Neural cell (in vitro differentiated cells): ENCODE results near the gene SBNO1. TPM values are rescaled to one million over a fixed set of nuclear protein-coding genes. Genes with fewer than 3 reads are reported as not detected.

ENCODE experiments used
- H2AFZ ChIP-seq: fragments of 200-600, 300-800 bp; sonication (generic), shearing (Covaris generic); 2 replicates; pipeline ENCODE4 v1.6.0; 2014; ENCODE audit warnings: low read depth, mild to moderate bottlenecking, antibody characterized with exemption, low read length, moderate library complexity
- H3F3A ChIP-seq: fragments of 200-600 bp; shearing (Covaris generic); 2 replicates; pipeline ENCODE4 v1.6.1; 2016; ENCODE audit warnings: mild to moderate bottlenecking, moderate library complexity, mixed read lengths, antibody characterized with exemption, low read length; ENCODE audit not compliant: insufficient read depth, poor library complexity, severe bottlenecking
- H3K27ac ChIP-seq: fragments of 200-600, 300-800 bp; sonication (generic), shearing (Covaris generic); 2 replicates; pipeline ENCODE4 v1.5.1; 2014; ENCODE audit warnings: mild to moderate bottlenecking, low read length, moderate library complexity
- H3K27me3 ChIP-seq: fragments of 300-800, 200-600 bp; sonication (generic), shearing (Covaris generic); 2 replicates; pipeline ENCODE4 v1.6.0; 2014; ENCODE audit warnings: mild to moderate bottlenecking, low read depth, low read length, moderate library complexity; ENCODE audit not compliant: insufficient read depth
- H3K36me3 ChIP-seq: fragments of 300-800, 200-600 bp; sonication (generic), shearing (Covaris generic); 2 replicates; pipeline ENCODE4 v1.5.1; 2014; ENCODE audit warnings: mild to moderate bottlenecking, antibody characterized with exemption, low read length, moderate library complexity; ENCODE audit not compliant: insufficient read depth
- H3K4me2 ChIP-seq: fragments of 300-800, 200-600 bp; sonication (generic), shearing (Covaris generic); 2 replicates; pipeline ENCODE4 v1.6.0; 2014; ENCODE audit warnings: mild to moderate bottlenecking, low read length
- H3K4me3 ChIP-seq: fragments of 300-800, 200-600 bp; sonication (generic), shearing (Covaris generic); 2 replicates; pipeline ENCODE4 v1.5.1; 2014; ENCODE audit warnings: mild to moderate bottlenecking, low read length, moderate library complexity
- H3K79me2 ChIP-seq: fragments of 200-600 bp; shearing (Covaris generic); replicated peaks from 2 replicates; pipeline ENCODE4 v1.6.0; 2014; ENCODE audit warnings: mild to moderate bottlenecking, low read length, moderate library complexity; ENCODE audit not compliant: insufficient read depth
- H3K9ac ChIP-seq: fragments of 300-800, 200-600 bp; sonication (generic), shearing (Covaris generic); 2 replicates; pipeline ENCODE4 v1.6.1; 2016; ENCODE audit warnings: mild to moderate bottlenecking, low read length, mixed read lengths
- H3K9me2 ChIP-seq: fragments of 200-600 bp; shearing (Covaris generic); 2 replicates; pipeline ENCODE4 v1.6.1; 2016; ENCODE audit warnings: mild to moderate bottlenecking, low read length, mixed read lengths; ENCODE audit not compliant: insufficient read depth
- H3K9me3 ChIP-seq: fragments of 200-600, 300-800 bp; sonication (generic), shearing (Covaris generic); 2 replicates; pipeline ENCODE4 v1.6.1; 2016; ENCODE audit warnings: mild to moderate bottlenecking, mixed run types, low read length, moderate library complexity, mixed read lengths
- H4K20me1 ChIP-seq: fragments of 200-600 bp; shearing (Covaris generic); 2 replicates; pipeline ENCODE4 v1.6.1; 2016; ENCODE audit warnings: mild to moderate bottlenecking, mixed run types; ENCODE audit not compliant: insufficient read depth
- CTCF ChIP-seq: fragments of 450-650 bp; IDR thresholded peaks from 2 replicates; pipeline ENCODE4 v1.5.1; 2014; ENCODE audit warnings: antibody characterized with exemption, mild to moderate bottlenecking, moderate library complexity; ENCODE audit not compliant: poor library complexity, severe bottlenecking
- EP300 ChIP-seq: fragments of 450-650 bp; conservative IDR thresholded peaks from 2 replicates; pipeline ENCODE4 v1.6.1; 2014; ENCODE audit warnings: antibody characterized with exemption, mild to moderate bottlenecking, moderate library complexity; ENCODE audit not compliant: poor library complexity, severe bottlenecking
- EZH2 ChIP-seq: fragments of 200-600, 300-800 bp; shearing (Covaris generic), sonication (generic); IDR thresholded peaks from 2 replicates; pipeline ENCODE4 v1.6.1; 2014; ENCODE audit warnings: antibody characterized with exemption, low read length, borderline replicate concordance, mild to moderate bottlenecking; ENCODE audit not compliant: insufficient read depth, poor library complexity, severe bottlenecking
- MXI1 ChIP-seq: fragments of 450-650 bp; conservative IDR thresholded peaks from 2 replicates; pipeline ENCODE4 v1.6.1; 2014; ENCODE audit warnings: antibody characterized with exemption, mild to moderate bottlenecking; ENCODE audit not compliant: poor library complexity, severe bottlenecking
- POLR2AphosphoS5 ChIP-seq: IDR thresholded peaks from 2 replicates; pipeline ENCODE4 v1.6.1; 2012
- RAD21 ChIP-seq: fragments of 450-650 bp; conservative IDR thresholded peaks from 2 replicates; pipeline ENCODE4 v1.6.1; 2014; ENCODE audit warnings: antibody characterized with exemption, mild to moderate bottlenecking, moderate library complexity
- SMC3 ChIP-seq: fragments of 450-650 bp; conservative IDR thresholded peaks from 2 replicates; pipeline ENCODE4 v1.6.1; 2014; ENCODE audit warnings: antibody characterized with exemption, mild to moderate bottlenecking, moderate library complexity; ENCODE audit not compliant: poor library complexity
- TAF1 ChIP-seq: IDR thresholded peaks from 2 replicates; pipeline ENCODE4 v1.6.1; 2012; ENCODE audit warnings: low read depth
- polyA plus RNA-seq: library from polyadenylated mRNA; depleted of rRNA; stranded (reverse); fragments of >200 nt; gene quantifications from 2 replicates; pipeline ENCODE4 v1.2.3, GENCODE V29; 2014
- TF ChIP-seq, protein P1 (sequence below): IDR thresholded peaks from 2 replicates; pipeline ENCODE4 v1.6.1; 2012; ENCODE audit warnings: borderline replicate concordance

Gene SBNO1
- polyA plus RNA-seq, 1 donor from 2014 or later = 17.9 TPM

- Histone ChIP-seq H3K9ac (no peak overlapping the region), H4K20me1 (no peaks in the 10 kb centered on the region), H3K9me2 (no peaks in the 10 kb centered on the region), H3K27ac (no peak overlapping the region), H3K4me2 (no peak overlapping the region), H3K79me2 (peaks cover 55% of the 10 kb centered on the region), H3K27me3 (no peaks in the 10 kb centered on the region), H3K36me3 (no peaks in the 10 kb centered on the region), H2AFZ (no peak overlapping the region), H3K9me3 (no peaks in the 10 kb centered on the region), H3F3A (no peaks in the 10 kb centered on the region), H3K4me3 (no peak overlapping the region)
- TF ChIP-seq EZH2 = no peak
- TF ChIP-seq POLR2AphosphoS5 = no peak
- TF ChIP-seq MXI1 = no peak
- no peak for TF ChIP-seq EP300
- TF ChIP-seq, protein P1, sequence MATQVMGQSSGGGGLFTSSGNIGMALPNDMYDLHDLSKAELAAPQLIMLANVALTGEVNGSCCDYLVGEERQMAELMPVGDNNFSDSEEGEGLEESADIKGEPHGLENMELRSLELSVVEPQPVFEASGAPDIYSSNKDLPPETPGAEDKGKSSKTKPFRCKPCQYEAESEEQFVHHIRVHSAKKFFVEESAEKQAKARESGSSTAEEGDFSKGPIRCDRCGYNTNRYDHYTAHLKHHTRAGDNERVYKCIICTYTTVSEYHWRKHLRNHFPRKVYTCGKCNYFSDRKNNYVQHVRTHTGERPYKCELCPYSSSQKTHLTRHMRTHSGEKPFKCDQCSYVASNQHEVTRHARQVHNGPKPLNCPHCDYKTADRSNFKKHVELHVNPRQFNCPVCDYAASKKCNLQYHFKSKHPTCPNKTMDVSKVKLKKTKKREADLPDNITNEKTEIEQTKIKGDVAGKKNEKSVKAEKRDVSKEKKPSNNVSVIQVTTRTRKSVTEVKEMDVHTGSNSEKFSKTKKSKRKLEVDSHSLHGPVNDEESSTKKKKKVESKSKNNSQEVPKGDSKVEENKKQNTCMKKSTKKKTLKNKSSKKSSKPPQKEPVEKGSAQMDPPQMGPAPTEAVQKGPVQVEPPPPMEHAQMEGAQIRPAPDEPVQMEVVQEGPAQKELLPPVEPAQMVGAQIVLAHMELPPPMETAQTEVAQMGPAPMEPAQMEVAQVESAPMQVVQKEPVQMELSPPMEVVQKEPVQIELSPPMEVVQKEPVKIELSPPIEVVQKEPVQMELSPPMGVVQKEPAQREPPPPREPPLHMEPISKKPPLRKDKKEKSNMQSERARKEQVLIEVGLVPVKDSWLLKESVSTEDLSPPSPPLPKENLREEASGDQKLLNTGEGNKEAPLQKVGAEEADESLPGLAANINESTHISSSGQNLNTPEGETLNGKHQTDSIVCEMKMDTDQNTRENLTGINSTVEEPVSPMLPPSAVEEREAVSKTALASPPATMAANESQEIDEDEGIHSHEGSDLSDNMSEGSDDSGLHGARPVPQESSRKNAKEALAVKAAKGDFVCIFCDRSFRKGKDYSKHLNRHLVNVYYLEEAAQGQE = no peak
- TF ChIP-seq CTCF = no peak
These were observed 13.3 kb downstream of the SBNO1 start for GRCh38 chr12:123351349-123351748.

DNA sequence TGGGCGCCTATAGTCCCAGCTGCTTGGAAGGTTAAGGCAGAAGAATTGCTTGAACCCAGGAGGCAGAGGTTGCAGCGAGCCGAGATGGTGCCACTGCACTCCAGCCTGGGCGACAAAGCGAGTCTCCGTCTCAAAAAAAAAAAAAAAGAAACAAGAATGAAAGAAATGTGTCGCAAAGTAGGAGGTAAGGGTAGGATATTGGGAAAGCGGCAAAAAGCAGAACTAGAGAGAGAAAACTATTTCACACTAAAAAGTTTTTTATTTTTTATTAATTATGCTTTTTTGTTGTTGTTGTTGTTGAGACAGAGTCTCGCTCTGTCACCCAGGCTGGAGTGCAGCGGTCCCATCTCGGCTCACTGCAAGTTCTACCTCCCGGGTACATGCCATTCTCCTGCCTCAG lies 17.7 kb downstream of the SBNO1 start:
- Histone ChIP-seq H4K20me1 (no peaks in the 10 kb centered on the region), H3K79me2 (peaks cover 20% of the 10 kb centered on the region)

More for the DNA sequence above, 17.7 kb downstream of the SBNO1 start:
- no peak overlapping the region for H3K4me3 ChIP-seq
- TF ChIP-seq EP300 = no peak
- TF ChIP-seq POLR2AphosphoS5 = no peak
- no peak for TF ChIP-seq CTCF
- TF ChIP-seq SMC3 = no peak
- TF ChIP-seq RAD21 = no peak
- TF ChIP-seq MXI1 = no peak
- TF ChIP-seq TAF1 = no peak
- TF ChIP-seq, protein P1 = no peak
- TF ChIP-seq EZH2 = no peak
- H3K9ac ChIP-seq = no peak overlapping the region
- H3K4me2 ChIP-seq = no peak overlapping the region
- no peaks in the 10 kb centered on the region for H3F3A ChIP-seq
- no peaks in the 10 kb centered on the region for H3K9me3 ChIP-seq
- H3K36me3 ChIP-seq = no peaks in the 10 kb centered on the region
- no peak overlapping the region for H2AFZ ChIP-seq
- H3K27ac ChIP-seq = no peak overlapping the region
- H3K27me3 ChIP-seq = no peaks in the 10 kb centered on the region
- H3K9me2 ChIP-seq = no peaks in the 10 kb centered on the region
